ENCODE data around the gene FANCE.
A peak's percentile ranks its signal among the peaks of the same experiment; 100 is the strongest.

FANCE gene

GRCh38 chr6:35452183-35453090, at the start of gene FANCE:
Gene FANCE (plus strand): TSS chr6:35452338. CDS start chr6:35452546, 208 bp downstream.
- DNase-seq (ENCODE audit: low read depth, low spot score) = peak; percentile 97

- DNase-seq (ENCODE audit: low read depth, low spot score) = no peak
Observed at GRCh38 chr6:35402856-35403191, 49.3 kb upstream of the FANCE start.

DNA sequence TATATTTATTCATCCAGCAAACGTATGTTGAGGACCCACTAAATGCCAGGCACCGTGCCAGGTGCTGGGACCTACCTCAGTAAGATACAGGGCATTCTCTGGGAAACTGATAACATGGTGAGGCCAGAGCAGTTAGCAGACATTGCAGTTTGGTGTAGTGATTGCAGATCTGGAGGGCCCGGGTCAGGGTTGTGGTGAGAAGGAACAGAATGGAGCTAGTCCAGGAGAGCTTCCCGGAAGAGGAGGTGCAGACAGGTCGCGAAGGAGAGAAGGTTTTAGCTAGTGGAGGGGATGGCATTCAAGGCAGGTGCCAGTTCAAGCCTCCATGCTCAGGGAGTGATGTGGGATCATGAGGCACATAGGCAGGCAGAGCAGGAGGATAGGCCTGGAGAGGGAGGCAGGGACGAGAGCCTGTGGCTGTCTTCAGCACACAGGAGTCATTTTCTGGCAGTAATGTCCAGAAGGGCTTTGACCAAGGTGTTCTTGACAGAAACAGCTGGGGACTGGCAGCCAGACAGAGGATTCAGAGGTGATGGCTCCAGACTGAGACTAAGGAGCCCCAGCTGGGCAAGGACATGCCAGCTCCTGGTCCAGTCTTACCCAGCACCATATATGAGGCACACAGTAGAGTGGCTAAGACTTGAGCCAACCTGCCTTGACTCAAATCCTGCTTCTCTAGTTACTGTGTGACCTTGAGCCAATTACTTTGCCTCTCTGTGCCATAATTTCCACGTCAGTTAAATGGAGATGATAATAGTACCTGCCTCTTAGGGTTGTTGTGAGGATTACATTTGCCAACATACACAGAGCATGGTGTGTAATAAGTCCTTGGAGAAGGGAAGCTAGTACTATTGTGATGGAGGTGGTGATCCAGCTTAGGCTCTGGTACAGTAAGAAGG, 48.3 kb upstream of the FANCE start:
- DNase-seq (ENCODE audit: low read depth, low spot score) = no peak

- DNase-seq (ENCODE audit: low read depth, low spot score) = no peak
Observed at GRCh38 chr6:35406711-35407485, 45.2 kb upstream of the FANCE start.

DNA sequence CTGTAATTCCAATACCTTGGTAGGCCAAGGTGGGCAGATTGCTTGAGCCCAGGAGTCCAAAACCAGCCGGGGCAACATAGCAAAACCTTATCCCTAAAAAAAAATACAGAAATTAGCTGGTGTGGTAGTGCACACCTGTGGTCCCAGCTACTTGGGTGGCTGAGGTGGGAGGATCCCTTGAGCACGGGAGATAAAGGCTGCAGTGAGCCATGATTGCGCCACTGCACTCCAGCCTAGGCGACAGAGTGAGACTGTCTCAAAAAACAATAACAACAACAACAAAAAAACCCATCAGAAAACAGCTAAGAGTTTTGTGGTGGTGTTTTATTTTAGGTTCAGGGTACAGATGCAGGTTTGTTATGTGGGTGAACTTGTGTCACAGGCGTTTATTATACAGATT, 42.9 kb upstream of the FANCE start:
- DNase-seq (ENCODE audit: low read depth, low spot score) = no peak

DNA sequence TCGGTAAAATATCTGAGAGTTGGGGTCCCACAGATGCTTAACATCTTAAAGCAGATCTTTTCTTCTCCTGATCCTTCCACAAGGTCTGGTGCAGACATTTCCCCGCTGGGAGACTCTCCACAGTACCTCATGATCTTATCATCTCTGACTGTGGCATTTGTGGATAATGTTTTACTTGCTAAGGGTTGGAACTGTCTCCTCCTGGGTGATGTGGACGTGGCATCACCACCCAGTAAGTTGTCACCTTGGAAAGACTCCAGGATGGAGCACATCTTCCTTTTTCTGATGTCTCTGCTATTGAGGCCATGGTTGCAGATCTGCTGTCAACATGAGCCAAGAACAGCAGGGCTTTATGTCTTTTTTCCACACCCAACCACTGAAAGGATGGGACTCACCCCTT, 42.0 kb upstream of the FANCE start:
- DNase-seq (ENCODE audit: low read depth, low spot score) = no peak

DNA sequence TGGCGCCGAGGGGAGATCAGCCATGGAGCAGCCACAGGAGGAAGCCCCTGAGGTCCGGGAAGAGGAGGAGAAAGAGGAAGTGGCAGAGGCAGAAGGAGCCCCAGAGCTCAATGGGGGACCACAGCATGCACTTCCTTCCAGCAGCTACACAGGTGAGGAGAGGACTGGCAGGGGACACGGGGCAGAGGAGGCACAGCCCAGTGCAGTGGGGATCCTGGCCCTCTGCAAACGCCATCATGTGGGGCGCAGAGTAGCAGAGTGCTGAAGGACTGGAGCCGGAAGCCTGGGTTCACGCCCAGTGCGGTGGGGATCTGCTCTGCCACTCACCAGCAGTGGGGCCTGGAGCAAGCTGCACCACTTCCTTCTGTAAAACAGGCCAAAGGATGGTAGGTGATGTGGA, 41.1 kb upstream of the FANCE start:
- DNase-seq (ENCODE audit: low read depth, low spot score) = no peak

DNA sequence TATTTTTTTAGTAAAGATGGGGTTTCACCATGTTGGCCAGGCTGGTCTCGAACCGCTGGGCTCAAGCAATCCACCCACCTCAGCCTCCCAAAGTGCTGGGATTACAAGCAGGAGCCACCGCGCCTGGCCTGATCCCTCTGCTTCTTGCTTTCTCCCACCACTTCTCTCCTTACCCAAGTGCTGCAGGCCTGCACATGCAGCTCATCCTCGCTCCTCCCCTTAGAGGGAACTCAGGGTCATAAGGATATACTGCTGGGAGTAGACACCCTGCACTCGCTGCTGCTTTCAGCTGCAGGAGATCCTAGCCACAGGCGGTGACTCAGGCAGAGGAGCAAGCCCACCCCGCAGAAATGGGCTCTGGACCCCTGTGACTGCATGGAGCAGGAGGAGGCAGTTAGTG, 40.0 kb upstream of the FANCE start:
- no peak for DNase-seq (ENCODE audit: low read depth, low spot score)

- DNase-seq (ENCODE audit: low read depth, low spot score) = no peak
Observed at GRCh38 chr6:35413911-35414310, 38.2 kb upstream of the FANCE start.

DNA sequence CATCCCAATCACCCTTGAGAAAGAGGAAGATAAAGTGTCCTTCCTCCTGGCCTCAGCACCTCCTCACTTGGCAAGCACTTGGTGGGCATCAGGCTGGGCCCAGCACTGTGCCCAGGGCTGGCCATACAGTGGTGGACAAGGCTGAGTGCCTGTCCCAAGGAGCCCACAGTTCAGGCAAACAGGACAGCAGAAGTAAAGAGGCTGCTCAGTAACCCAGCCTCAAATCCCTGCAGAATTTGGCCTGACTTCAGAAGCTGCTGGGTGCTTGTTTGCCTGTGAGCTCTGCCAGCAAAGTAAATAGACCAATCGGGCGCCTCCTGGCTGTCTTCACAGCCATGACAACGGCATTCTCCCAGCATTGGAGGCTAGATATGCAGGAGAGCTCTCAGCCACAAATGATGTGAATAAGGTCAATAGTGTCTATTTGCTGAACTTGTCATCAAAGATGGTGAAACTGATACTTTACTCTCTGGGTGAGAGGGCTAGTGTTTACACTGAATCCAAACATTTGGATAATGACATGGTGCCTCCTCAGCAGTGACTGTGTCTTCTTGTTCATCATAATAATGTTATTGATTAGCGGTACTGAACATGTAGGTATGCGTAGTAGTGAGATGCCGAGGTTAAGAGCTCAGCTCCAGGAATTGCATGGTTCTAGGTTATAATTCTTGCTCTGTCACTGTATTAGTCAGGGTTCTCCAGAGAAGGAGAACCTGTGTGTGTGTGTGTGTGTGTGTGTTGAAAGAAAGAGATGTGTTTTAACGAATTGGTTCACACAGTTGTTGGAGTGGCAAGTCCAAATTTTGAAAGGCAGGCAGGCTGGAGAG, 36.9 kb upstream of the FANCE start:
- peak; percentile 95 for DNase-seq (ENCODE audit: low read depth, low spot score)

- no peak for DNase-seq (ENCODE audit: low read depth, low spot score)
Observed at GRCh38 chr6:35417979-35418661, 34.0 kb upstream of the FANCE start.

GRCh38 chr6:35419417-35419816, 32.7 kb upstream of the FANCE start:
- DNase-seq (ENCODE audit: low read depth, low spot score) = peak; percentile 31

GRCh38 chr6:35419961-35420360, 32.2 kb upstream of the FANCE start:
- DNase-seq (ENCODE audit: low read depth, low spot score) = no peak

- peak; percentile 94 for DNase-seq (ENCODE audit: low read depth, low spot score)
Observed at GRCh38 chr6:35425284-35425683, 26.9 kb upstream of the FANCE start.

GRCh38 chr6:35426074-35426473, 26.1 kb upstream of the FANCE start:
- DNase-seq (ENCODE audit: low read depth, low spot score) = no peak

DNA sequence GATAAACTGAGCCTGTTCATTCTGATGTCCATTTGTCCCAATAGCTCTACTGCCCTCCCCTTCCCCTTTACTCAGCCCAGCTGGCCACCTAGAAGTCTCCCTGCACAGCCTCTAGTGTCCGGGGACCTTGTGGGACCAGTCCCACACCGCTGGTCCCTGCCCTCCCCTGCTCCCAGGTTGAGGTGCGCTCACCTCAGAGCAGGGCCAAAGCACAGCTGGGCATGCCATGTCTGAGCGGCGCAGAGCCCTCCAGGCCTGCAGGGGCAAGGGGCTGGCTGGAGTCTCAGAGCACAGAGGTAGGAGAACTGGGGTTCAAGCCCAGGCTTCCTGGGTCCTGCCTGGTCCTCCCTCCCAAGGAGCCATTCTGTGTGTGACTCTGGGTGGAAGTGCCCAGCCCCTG, 24.7 kb upstream of the FANCE start:
- no peak for DNase-seq (ENCODE audit: low read depth, low spot score)

- DNase-seq (ENCODE audit: low read depth, low spot score) = peak; percentile 61
Observed at GRCh38 chr6:35427851-35428321, 24.3 kb upstream of the FANCE start.

DNA sequence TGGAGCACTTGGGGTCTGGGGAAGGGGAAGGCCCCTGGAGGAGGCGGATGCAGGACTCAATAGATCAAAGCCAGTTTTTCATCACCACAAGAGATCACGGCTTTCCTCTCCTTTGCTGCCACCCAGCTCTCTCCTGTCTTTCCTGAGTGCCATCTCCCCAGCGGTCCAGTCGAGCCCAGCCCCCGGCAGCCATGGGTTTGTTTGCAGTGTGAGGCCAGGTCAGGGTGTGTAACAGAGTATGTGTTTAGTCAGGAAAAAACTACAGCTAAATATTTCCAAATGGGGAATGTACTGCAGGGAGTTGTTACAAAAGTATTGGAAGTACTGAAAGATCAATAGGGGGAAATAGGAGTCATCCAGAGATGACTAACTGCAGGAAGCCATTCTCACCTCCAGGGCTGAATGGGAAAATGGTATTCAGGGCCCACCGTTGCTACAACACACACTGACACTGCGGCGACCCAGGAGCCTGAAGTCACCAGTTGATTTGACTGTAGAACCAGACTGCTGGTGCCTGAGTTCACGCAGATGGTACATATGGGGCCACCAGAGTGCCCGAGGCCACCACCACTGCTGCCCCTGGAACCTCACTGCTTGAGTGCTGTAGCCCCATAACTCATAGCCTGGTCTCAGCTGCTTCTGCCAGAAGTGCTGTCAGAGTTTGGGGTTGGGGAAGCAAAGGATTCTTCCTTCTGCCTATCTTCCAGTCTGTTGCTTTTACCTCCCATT, 23.6 kb upstream of the FANCE start:
- DNase-seq (ENCODE audit: low read depth, low spot score) = no peak

DNA sequence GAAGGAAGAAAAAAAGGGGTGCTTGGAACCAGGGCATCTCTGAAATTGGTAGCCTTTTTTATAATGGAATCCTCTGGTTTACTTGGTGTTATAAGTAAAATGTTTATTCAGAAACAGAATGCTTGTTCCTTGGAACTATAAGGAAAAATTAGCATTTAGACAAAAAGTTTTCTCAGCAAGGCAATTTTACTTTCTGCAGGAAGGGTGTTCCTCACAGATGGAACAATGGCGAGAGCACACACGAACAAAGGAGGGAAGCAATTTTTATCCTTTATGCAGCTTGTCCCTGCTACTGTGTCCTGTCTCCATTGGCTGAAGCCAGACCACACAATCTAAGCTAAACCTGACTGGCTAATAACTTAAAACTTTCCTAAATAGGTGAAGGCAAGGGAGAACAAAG, 22.7 kb upstream of the FANCE start:
- no peak for DNase-seq (ENCODE audit: low read depth, low spot score)

- DNase-seq (ENCODE audit: low read depth, low spot score) = no peak
Observed at GRCh38 chr6:35432291-35432690, 19.8 kb upstream of the FANCE start.
